NCI-H345 (cell line): ENCODE measurements around the gene DCAF16.

Experiments used
- DNase-seq: peaks from one replicate; lab custom pipeline; 2025; lab: John Stamatoyannopoulos, UW

Gene DCAF16

DNA sequence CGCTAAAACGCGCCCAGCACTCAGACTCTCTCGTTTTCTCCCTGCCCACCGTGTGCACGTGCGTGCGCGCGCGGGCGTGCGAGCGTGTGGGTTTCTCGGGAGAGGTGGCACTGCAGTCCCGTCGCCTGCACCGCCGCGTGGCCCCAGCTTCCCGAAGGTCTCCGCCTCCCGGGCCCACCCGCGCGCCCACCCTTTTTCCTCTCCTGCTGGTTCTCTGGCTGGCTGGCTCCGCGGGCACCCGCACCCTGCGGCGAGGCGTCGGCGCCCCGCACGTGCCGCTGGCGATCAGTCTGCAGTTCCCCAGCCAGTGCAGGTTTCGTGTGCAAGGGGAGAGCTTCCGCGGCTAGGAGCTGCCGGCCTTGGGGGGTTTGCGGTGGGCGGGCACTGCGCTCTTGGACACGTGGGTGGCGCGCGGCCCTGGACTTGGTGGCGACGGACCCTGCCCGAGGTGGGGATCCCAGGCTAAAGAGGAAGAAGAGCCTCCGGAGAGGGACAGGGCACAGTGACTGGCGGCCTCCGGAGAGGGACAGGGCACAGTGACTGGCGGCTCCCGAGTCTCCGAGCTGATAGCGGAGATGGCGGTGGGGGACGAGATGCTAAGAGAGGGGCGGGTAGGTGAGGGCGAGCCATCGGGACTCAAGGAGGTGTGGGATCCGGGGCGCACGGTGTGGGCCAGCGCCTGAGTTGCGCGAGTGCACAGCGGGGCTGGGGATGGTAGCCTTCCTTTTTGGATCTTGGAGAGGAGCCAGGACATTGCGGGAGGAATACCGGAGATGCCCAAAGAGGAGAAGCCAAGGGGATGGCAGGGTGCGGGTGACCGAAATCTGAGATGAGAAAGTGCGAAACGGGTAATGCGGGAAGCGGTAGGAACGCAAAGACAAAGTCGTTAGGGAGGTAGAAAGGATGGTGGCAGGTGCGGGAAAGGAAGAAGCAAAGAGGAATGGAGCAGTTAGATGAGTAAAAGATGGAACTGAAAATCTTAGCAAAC lies 29.0 kb downstream of the DCAF16 start, which contains the start of gene FAM184B:
Gene FAM184B (minus strand): TSS at position 322 of the 988 bp plus-strand sequence. CDS start 322 bp downstream, outside the sequence.
- peak; percentile 29 for DNase-seq

DNA sequence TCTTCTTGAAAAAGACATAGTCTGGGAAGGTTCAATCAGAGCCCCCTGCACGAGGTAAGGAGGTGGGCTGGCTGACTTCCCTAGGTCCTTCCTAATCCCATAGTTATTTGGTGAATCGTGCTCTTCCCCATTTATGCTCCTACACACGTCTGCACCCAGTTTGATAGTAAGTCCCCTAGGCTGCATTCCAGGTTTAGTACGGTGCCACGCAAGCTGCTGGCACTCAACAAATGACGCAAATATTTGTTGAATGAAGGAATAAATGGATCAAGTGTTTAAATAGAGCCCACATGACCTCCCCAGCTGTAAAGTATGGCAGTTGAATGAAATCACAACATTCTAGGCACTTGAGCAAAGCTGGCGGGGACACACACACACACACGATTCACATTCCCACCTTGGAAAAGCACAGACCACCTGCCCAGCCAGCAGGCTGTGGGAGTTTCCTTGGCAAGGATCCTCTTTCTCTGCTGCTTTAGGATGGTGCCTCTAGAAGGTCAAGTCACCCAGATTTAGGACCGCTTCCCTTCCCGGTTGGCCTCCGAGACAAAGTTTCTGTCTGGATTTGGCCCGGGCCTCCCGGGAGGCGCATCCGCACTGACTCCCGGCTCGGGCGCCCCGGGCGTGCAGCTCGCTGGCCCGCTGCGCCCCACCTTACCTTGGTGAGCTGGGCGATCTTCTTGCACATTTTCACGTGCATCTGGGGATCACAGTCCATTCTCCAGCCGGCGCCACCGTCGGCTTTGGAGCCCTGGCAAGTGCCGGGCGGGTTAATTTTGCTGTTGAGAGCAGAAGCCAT lies 29.9 kb downstream of the DCAF16 start:
- peak; percentile 69 for DNase-seq

DNA sequence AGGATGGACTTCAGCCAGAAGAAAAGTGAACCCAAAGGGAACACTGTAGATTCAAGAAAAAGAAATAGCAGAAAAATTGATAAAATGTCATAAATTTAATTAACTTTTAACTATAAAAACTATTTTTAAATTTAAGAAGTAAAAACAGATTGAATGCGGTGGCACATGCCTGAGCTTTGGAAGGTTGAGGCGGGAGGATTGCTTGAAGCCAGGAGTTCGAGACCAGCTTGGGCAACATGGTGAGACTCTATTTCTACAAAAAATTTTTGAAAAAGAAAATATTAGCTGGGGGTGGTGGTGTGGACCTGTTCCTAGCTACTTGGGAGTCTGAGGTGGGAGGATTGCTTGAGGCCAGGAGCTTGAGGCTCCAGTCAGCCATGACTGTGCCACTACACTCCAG lies 32.1 kb downstream of the DCAF16 start:
- DNase-seq = no peak

DNA sequence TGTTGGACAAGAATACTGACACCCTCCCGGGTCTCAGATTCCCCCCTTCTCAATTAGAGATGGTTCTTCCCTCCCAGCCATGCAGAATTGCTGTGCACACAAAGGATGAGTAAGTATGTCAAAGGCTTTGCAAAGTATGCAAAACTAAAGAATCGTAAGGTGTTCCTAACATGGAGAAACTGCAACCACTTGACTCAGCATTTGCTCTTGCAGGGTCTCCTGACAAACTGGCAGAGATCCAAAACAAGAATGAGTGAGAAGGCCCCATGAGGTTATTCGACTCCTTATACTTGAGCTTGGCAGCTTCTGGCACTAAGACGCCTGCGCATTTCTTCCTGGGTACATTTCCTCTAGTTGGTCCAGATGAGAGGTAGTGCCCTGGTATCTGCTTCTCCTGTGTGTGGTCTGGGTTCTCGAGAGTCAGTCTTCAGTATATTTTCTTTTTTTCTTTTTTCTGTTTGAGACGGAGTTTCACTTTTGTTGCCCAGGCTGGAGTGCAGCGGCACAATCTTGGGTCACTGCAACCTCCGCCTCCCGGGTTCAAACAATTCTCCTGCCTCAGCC lies 37.3 kb downstream of the DCAF16 start:
- no peak for DNase-seq

- DNase-seq = no peak
These were observed 39.2 kb downstream of the DCAF16 start for GRCh38 chr4:17771284-17771908.

- no peak for DNase-seq
These were observed 39.7 kb downstream of the DCAF16 start for GRCh38 chr4:17770845-17771244.

DNA sequence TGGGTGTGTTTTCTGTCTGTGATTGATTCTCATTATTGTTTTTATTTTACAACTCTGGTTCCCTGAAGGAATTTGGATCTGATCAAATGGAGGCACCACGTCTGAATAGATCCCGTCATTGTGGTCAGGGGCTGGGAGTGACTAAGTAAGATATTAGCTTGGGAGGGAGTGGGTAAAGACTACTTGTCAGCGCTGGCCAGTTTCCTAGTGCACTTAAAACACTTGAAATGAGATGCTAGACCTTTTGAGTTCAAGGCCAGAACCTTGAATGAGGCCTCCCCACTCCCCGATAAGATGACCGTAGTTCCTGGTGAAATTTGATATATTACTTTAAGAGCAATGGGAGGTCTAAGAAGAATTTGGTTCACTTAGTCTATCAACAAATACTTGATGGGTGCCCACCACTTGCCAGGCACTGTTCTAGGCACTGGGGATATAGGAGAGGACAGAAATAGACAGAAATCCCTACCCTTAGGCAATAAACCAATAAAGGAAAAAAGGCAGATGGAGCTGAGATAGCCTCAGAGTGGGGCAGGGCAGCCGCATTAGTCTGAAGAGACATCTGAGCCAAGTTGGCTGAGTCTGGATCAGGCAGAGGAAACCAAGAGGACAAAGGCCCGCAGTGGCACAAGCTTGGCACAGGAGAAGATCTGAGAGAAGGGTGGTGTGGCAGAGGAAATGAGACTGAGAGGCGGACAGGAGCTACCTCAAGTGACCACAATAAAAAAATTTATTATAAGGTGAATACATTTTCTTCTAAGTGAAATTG lies 41.0 kb downstream of the DCAF16 start:
- DNase-seq = no peak

- DNase-seq = no peak
These were observed 43.6 kb downstream of the DCAF16 start for GRCh38 chr4:17766826-17767458.

- no peak for DNase-seq
These were observed 44.9 kb downstream of the DCAF16 start for GRCh38 chr4:17765514-17766286.

DNA sequence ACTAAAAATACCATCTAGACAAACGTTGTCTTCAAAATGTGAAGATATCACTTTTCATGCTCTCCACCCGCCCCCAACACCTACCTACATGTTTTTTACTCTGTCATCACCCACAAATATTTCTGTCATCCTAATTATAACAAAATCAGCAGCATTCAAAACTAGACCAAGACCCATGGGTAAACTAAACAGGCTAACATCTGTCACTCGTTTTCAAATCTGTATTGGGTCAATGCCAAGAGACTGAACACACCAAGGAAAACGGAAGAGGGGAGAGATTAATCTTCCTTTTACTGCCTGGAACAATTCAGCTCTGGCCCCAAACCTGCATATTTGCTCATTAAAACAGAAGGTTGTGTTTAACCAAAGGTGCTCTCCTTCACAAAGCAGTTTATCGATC lies 46.6 kb downstream of the DCAF16 start:
- no peak for DNase-seq

DNA sequence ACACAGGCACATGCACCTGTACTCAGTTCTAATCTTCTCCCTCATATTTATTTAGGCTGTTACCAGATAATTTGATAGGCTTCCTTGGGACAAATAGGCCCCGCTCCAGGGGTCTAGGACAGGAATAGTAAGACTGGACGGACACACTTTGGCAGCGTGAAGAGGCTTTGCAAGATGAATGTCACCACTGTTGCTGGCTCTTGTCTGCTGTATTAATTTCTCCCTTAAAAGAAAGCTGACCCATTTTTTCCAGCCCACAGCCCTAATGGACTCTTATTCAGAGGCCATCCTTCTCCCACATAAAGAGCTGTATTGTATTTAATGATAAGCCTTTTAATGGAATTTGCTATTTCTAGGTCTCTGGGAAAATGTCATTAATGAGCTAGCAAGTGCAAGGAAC lies 47.1 kb downstream of the DCAF16 start:
- no peak for DNase-seq

GRCh38 chr4:17762726-17763125 lies 47.8 kb downstream of the DCAF16 start:
- DNase-seq = peak; percentile 21

- no peak for DNase-seq
These were observed 49.5 kb downstream of the DCAF16 start for GRCh38 chr4:17761062-17761461.

DNA sequence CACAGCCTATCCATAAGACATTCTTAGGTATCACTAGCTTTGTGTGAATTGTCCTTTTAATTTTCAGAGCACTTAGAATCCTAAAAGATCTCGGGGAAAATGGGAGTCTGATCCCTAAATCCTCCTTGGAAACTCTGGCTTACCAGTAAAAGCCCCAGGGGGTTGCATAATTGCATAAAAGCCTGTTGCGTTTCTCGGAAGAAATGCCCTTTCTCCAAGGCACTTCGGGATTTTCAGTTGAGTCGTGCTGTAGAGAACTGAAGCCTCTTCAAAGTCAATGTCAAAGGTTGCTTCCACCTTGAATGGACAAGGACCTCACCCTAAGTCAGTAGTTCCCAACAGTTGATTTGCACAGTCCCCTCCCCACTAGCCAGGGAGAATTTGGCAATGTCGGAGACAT lies 49.9 kb downstream of the DCAF16 start:
- no peak for DNase-seq

GRCh38 chr4:17758485-17758884 lies 52.1 kb downstream of the DCAF16 start:
- peak; percentile 21 for DNase-seq

DNA sequence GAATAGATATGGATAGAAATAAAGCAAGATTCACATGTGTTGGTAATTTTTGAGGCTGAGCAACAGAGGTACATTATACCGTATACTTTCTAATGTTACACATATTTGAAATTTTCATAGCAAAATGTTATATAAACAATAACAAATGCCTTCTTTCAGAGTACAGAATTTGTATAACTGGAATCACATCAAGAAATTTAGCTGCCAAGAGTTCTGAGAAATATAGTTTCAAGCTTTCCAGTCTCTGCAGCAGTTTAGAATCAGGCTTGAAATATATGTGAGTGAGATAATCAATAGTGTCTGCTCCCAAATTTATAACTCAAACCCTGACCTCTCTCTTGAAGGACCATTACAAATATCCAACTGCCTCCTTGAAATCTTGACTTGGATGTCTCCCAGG lies 52.9 kb downstream of the DCAF16 start:
- no peak for DNase-seq

GRCh38 chr4:17753646-17754045 lies 56.9 kb downstream of the DCAF16 start:
- DNase-seq = no peak
